Measurements from ENCODE around the gene COPZ1.

The COPZ1 gene

GRCh38 chr12:54368025-54368708 is 43.2 kb downstream of the COPZ1 start:
- Histone ChIP-seq H3K27ac (ENCODE audit: low read depth, low read length) (no peak overlapping the region), H3K27me3 (ENCODE audit: control insufficient read depth in 5 of 5, insufficient read depth in 4 of 5, low read length in 5 of 5) (no peaks in the 10 kb centered on the region), H3K9me3 (ENCODE audit: control insufficient read depth in 5 of 5, low read length in 5 of 5) (no peaks in the 10 kb centered on the region), H3K4me3 (ENCODE audit: low read depth in 1 of 5, low read length in 5 of 5) (peak overlapping the region; percentile 12 to 49 (median 32)), H3K36me3 (ENCODE audit: control insufficient read depth in 5 of 5, insufficient read depth in 5 of 5, low read length in 5 of 5) (peaks cover 0 to 6% (median 0%) of the 10 kb centered on the region in 5 donors), H3K4me1 (ENCODE audit: control insufficient read depth in 5 of 5, insufficient read depth in 5 of 5, low read length in 5 of 5) (peaks cover 0 to 56% (median 35%) of the 10 kb centered on the region in 5 donors), H3K9ac (ENCODE audit: low read length in 5 of 5) (peak overlapping the region in 2 of 5 donors; percentile 25 to 55)

GRCh38 chr12:54368709-54369596 is 44.0 kb downstream of the COPZ1 start:
- Histone ChIP-seq H3K27ac (ENCODE audit: low read depth, low read length) (peak overlapping the region; percentile 54), H3K4me3 (ENCODE audit: low read depth in 1 of 5, low read length in 5 of 5) (peak overlapping the region; percentile 28 to 50 (median 43))

GRCh38 chr12:54369597-54370131 is 44.7 kb downstream of the COPZ1 start:
- peak overlapping the region in 4 of 5 donors; percentile 17 to 50 (median 46) for H3K4me3 ChIP-seq (ENCODE audit: low read depth in 1 of 5, low read length in 5 of 5)
- H3K9ac ChIP-seq (ENCODE audit: low read length in 5 of 5) = peak overlapping the region in 3 of 5 donors; percentile 25 to 49 (median 25)
- H3K27ac ChIP-seq (ENCODE audit: low read depth, low read length) = peak overlapping the region; percentile 54
- peaks cover 4 to 59% (median 48%) of the 10 kb centered on the region in 5 donors for H3K4me1 ChIP-seq (ENCODE audit: control insufficient read depth in 5 of 5, insufficient read depth in 5 of 5, low read length in 5 of 5)
- no peaks in the 10 kb centered on the region for H3K27me3 ChIP-seq (ENCODE audit: control insufficient read depth in 5 of 5, insufficient read depth in 4 of 5, low read length in 5 of 5)
- no peaks in the 10 kb centered on the region for H3K9me3 ChIP-seq (ENCODE audit: control insufficient read depth in 5 of 5, low read length in 5 of 5)
- peaks cover 0 to 10% (median 6%) of the 10 kb centered on the region in 5 donors for H3K36me3 ChIP-seq (ENCODE audit: control insufficient read depth in 5 of 5, insufficient read depth in 5 of 5, low read length in 5 of 5)

More at GRCh38 chr12:54368709-54369596, 44.0 kb downstream of the COPZ1 start:
- H3K36me3 ChIP-seq (ENCODE audit: control insufficient read depth in 5 of 5, insufficient read depth in 5 of 5, low read length in 5 of 5) = peaks cover 0 to 10% (median 6%) of the 10 kb centered on the region in 5 donors
- peaks cover 0 to 54% (median 41%) of the 10 kb centered on the region in 5 donors for H3K4me1 ChIP-seq (ENCODE audit: control insufficient read depth in 5 of 5, insufficient read depth in 5 of 5, low read length in 5 of 5)
- H3K9ac ChIP-seq (ENCODE audit: low read length in 5 of 5) = peak overlapping the region in 3 of 5 donors; percentile 25 to 55 (median 49)
- H3K27me3 ChIP-seq (ENCODE audit: control insufficient read depth in 5 of 5, insufficient read depth in 4 of 5, low read length in 5 of 5) = no peaks in the 10 kb centered on the region
- H3K9me3 ChIP-seq (ENCODE audit: control insufficient read depth in 5 of 5, low read length in 5 of 5) = no peaks in the 10 kb centered on the region

- Histone ChIP-seq H3K27ac (ENCODE audit: low read depth, low read length) (no peak overlapping the region), H3K4me3 (ENCODE audit: low read depth in 1 of 5, low read length in 5 of 5) (peak overlapping the region in 4 of 5 donors; percentile 32 to 54 (median 48)), H3K36me3 (ENCODE audit: control insufficient read depth in 5 of 5, insufficient read depth in 5 of 5, low read length in 5 of 5) (peaks cover 0 to 10% (median 6%) of the 10 kb centered on the region in 5 donors), H3K4me1 (ENCODE audit: control insufficient read depth in 5 of 5, insufficient read depth in 5 of 5, low read length in 5 of 5) (peaks cover 5 to 61% (median 54%) of the 10 kb centered on the region in 5 donors), H3K9ac (ENCODE audit: low read length in 5 of 5) (peak overlapping the region in 1 of 5 donors; percentile 56), H3K9me3 (ENCODE audit: control insufficient read depth in 5 of 5, low read length in 5 of 5) (no peaks in the 10 kb centered on the region), H3K27me3 (ENCODE audit: control insufficient read depth in 5 of 5, insufficient read depth in 4 of 5, low read length in 5 of 5) (no peaks in the 10 kb centered on the region)
Observed at GRCh38 chr12:54370171-54370730, 45.3 kb downstream of the COPZ1 start.

- H3K27me3 ChIP-seq (ENCODE audit: control insufficient read depth in 5 of 5, insufficient read depth in 4 of 5, low read length in 5 of 5) = no peaks in the 10 kb centered on the region
- H3K27ac ChIP-seq (ENCODE audit: low read depth, low read length) = peak overlapping the region; percentile 57
- H3K9ac ChIP-seq (ENCODE audit: low read length in 5 of 5) = peak overlapping the region in 1 of 5 donors; percentile 33
- H3K9me3 ChIP-seq (ENCODE audit: control insufficient read depth in 5 of 5, low read length in 5 of 5) = no peaks in the 10 kb centered on the region
- H3K4me1 ChIP-seq (ENCODE audit: control insufficient read depth in 5 of 5, insufficient read depth in 5 of 5, low read length in 5 of 5) = peaks cover 14 to 74% (median 67%) of the 10 kb centered on the region in 5 donors
- no peak overlapping the region for H3K4me3 ChIP-seq (ENCODE audit: low read depth in 1 of 5, low read length in 5 of 5)
- H3K36me3 ChIP-seq (ENCODE audit: control insufficient read depth in 5 of 5, insufficient read depth in 5 of 5, low read length in 5 of 5) = peaks cover 0 to 10% (median 6%) of the 10 kb centered on the region in 5 donors
Observed at GRCh38 chr12:54371328-54372112, 46.6 kb downstream of the COPZ1 start.

- Histone ChIP-seq H3K36me3 (ENCODE audit: control insufficient read depth in 5 of 5, insufficient read depth in 5 of 5, low read length in 5 of 5) (peaks cover 0 to 12% (median 6%) of the 10 kb centered on the region in 5 donors), H3K4me3 (ENCODE audit: low read depth in 1 of 5, low read length in 5 of 5) (no peak overlapping the region), H3K27me3 (ENCODE audit: control insufficient read depth in 5 of 5, insufficient read depth in 4 of 5, low read length in 5 of 5) (no peaks in the 10 kb centered on the region), H3K27ac (ENCODE audit: low read depth, low read length) (peak overlapping the region; percentile 57), H3K9me3 (ENCODE audit: control insufficient read depth in 5 of 5, low read length in 5 of 5) (no peaks in the 10 kb centered on the region), H3K9ac (ENCODE audit: low read length in 5 of 5) (peak overlapping the region in 1 of 5 donors; percentile 33), H3K4me1 (ENCODE audit: control insufficient read depth in 5 of 5, insufficient read depth in 5 of 5, low read length in 5 of 5) (peaks cover 19 to 81% (median 74%) of the 10 kb centered on the region in 5 donors)
Observed at GRCh38 chr12:54372113-54372806, 47.3 kb downstream of the COPZ1 start.

GRCh38 chr12:54373649-54374561 is 49.0 kb downstream of the COPZ1 start:
- Histone ChIP-seq H3K4me1 (ENCODE audit: control insufficient read depth in 5 of 5, insufficient read depth in 5 of 5, low read length in 5 of 5) (peaks cover 20 to 86% (median 84%) of the 10 kb centered on the region in 5 donors), H3K9me3 (ENCODE audit: control insufficient read depth in 5 of 5, low read length in 5 of 5) (no peaks in the 10 kb centered on the region), H3K36me3 (ENCODE audit: control insufficient read depth in 5 of 5, insufficient read depth in 5 of 5, low read length in 5 of 5) (peaks cover 0 to 12% (median 6%) of the 10 kb centered on the region in 5 donors), H3K4me3 (ENCODE audit: low read depth in 1 of 5, low read length in 5 of 5) (no peak overlapping the region), H3K27me3 (ENCODE audit: control insufficient read depth in 5 of 5, insufficient read depth in 4 of 5, low read length in 5 of 5) (no peaks in the 10 kb centered on the region), H3K9ac (ENCODE audit: low read length in 5 of 5) (peak overlapping the region in 2 of 5 donors; percentile 20 to 55), H3K27ac (ENCODE audit: low read depth, low read length) (peak overlapping the region; percentile 68)

GRCh38 chr12:54374562-54375258 is 49.8 kb downstream of the COPZ1 start:
- H3K36me3 ChIP-seq (ENCODE audit: control insufficient read depth in 5 of 5, insufficient read depth in 5 of 5, low read length in 5 of 5) = peaks cover 0 to 12% (median 6%) of the 10 kb centered on the region in 5 donors
- H3K9ac ChIP-seq (ENCODE audit: low read length in 5 of 5) = peak overlapping the region in 3 of 5 donors; percentile 20 to 55 (median 45)
- H3K9me3 ChIP-seq (ENCODE audit: control insufficient read depth in 5 of 5, low read length in 5 of 5) = no peaks in the 10 kb centered on the region
- peak overlapping the region; percentile 68 for H3K27ac ChIP-seq (ENCODE audit: low read depth, low read length)
- H3K4me3 ChIP-seq (ENCODE audit: low read depth in 1 of 5, low read length in 5 of 5) = no peak overlapping the region
- H3K27me3 ChIP-seq (ENCODE audit: control insufficient read depth in 5 of 5, insufficient read depth in 4 of 5, low read length in 5 of 5) = no peaks in the 10 kb centered on the region
- H3K4me1 ChIP-seq (ENCODE audit: control insufficient read depth in 5 of 5, insufficient read depth in 5 of 5, low read length in 5 of 5) = peaks cover 22 to 85% (median 81%) of the 10 kb centered on the region in 5 donors

Data from subcutaneous abdominal adipose tissue (tissue), 5 donors.